IMR-90 (cell line): ENCODE measurements around the gene PRKCA. TPM values are rescaled to one million over a fixed set of nuclear protein-coding genes. Genes with fewer than 3 reads are reported as not detected.

ENCODE experiments used
- ATAC-seq: fragments of 200-7000 bp; cut with Tn5 transposase; 2 replicates; pipeline ENCODE4 v1.9.1; 2020; ENCODE audit warnings: low read depth, mild to moderate bottlenecking, moderate library complexity
- BruUV-seq: library from RNA; stranded (reverse); fragments of 400-500 nt; replicated peaks from 2 replicates; lab custom pipeline; 2021; lab: Mats Ljungman, UMichigan
- CTCF ChIA-PET: fragments of 300-600 bp; formaldehyde crosslinking; extraction: SDS; loops from one replicate; lab custom pipeline; 2021; ENCODE audit warnings: antibody characterized with exemption; lab: Yijun Ruan, JAX
- POLR2A ChIA-PET: fragments of 300-600 bp; sonication (Branson Sonifier 250); formaldehyde crosslinking; loops from one replicate; lab custom pipeline; 2022; ENCODE audit warnings: antibody characterized with exemption; ENCODE audit not compliant: unreplicated experiment; lab: Charles Lee
- DNase-seq: peaks from one replicate; pipeline ENCODE4 v3.0.0; 2013
- H2AFZ ChIP-seq: replicated peaks from 2 replicates; pipeline ENCODE3; 2013; ENCODE audit warnings: low read length, mild to moderate bottlenecking; ENCODE audit not compliant: poor library complexity
- H2AK5ac ChIP-seq: 2 replicates; pipeline ENCODE4 v1.6.1; 2013; ENCODE audit warnings: low read depth, low read length, inconsistent platforms
- H2AK9ac ChIP-seq: replicated peaks from 2 replicates; pipeline ENCODE3; 2013; ENCODE audit warnings: mild to moderate bottlenecking, low read depth, low read length, moderate library complexity; ENCODE audit not compliant: poor library complexity
- H2BK120ac ChIP-seq: 2 replicates; pipeline ENCODE4 v1.6.1; 2013; ENCODE audit warnings: low read depth, low read length, inconsistent platforms
- H2BK15ac ChIP-seq: 3 replicates; pipeline ENCODE4 v1.6.1; 2013; ENCODE audit warnings: low read depth, low read length, inconsistent platforms
- H2BK20ac ChIP-seq: 2 replicates; pipeline ENCODE4 v1.6.1; 2013; ENCODE audit warnings: low read depth, mild to moderate bottlenecking, inconsistent platforms, low read length, moderate library complexity
- H2BK5ac ChIP-seq: 2 replicates; pipeline ENCODE4 v1.6.1; 2013; ENCODE audit warnings: mild to moderate bottlenecking, low read depth, low read length, inconsistent platforms; ENCODE audit not compliant: poor library complexity, severe bottlenecking
- H3K14ac ChIP-seq: replicated peaks from 2 replicates; pipeline ENCODE4 v1.6.1; 2013; ENCODE audit warnings: low read depth, low read length, inconsistent platforms
- H3K18ac ChIP-seq: 2 replicates; pipeline ENCODE4 v1.6.1; 2013; ENCODE audit warnings: low read depth, low read length, control low read depth
- H3K23ac ChIP-seq: 2 replicates; pipeline ENCODE4 v1.6.1; 2013; ENCODE audit warnings: low read depth, low read length, inconsistent platforms
- H3K27ac ChIP-seq: 2 replicates; pipeline ENCODE4 v1.5.1; 2013; ENCODE audit warnings: mild to moderate bottlenecking, control low read depth, low read length; ENCODE audit not compliant: insufficient read depth
- H3K27me3 ChIP-seq: 2 replicates; pipeline ENCODE4 v1.6.1; 2013; ENCODE audit warnings: low read length; ENCODE audit not compliant: control insufficient read depth, insufficient read depth
- H3K36me3 ChIP-seq: 2 replicates; pipeline ENCODE4 v1.6.1; 2013; ENCODE audit warnings: low read length, mixed read lengths; ENCODE audit not compliant: control insufficient read depth, insufficient read depth
- H3K4ac ChIP-seq: 2 replicates; pipeline ENCODE4 v1.6.1; 2013; ENCODE audit warnings: low read depth, low read length, inconsistent platforms
- H3K4me1 ChIP-seq: 2 replicates; pipeline ENCODE4 v1.6.1; 2013; ENCODE audit warnings: low read length, mixed read lengths; ENCODE audit not compliant: control insufficient read depth, insufficient read depth
- H3K4me2 ChIP-seq: 2 replicates; pipeline ENCODE4 v1.6.1; 2013; ENCODE audit warnings: low read depth, mild to moderate bottlenecking, control low read depth, low read length, moderate library complexity
- H3K4me3 ChIP-seq: 2 replicates; pipeline ENCODE4 v1.5.1; 2013; ENCODE audit warnings: low read depth, mild to moderate bottlenecking, control low read depth, low read length, moderate library complexity; ENCODE audit not compliant: insufficient read depth
- H3K56ac ChIP-seq: 2 replicates; pipeline ENCODE4 v1.6.1; 2013; ENCODE audit warnings: low read length, inconsistent platforms; ENCODE audit not compliant: insufficient read depth; ENCODE audit errors: extremely low read depth
- H3K79me1 ChIP-seq, 2 experiments: 2 replicates each; pipeline ENCODE4 v1.6.1; 2013; ENCODE audit warnings: low read length in 2 of 2, inconsistent platforms in 1 of 2, low read depth in 1 of 2
- H3K9ac ChIP-seq: 2 replicates; pipeline ENCODE4 v1.6.1; 2013; ENCODE audit warnings: low read depth, low read length, control low read depth
- H3K9me1 ChIP-seq: 2 replicates; pipeline ENCODE4 v1.6.1; 2013; ENCODE audit warnings: low read length, inconsistent platforms; ENCODE audit not compliant: insufficient read depth
- H3K9me3 ChIP-seq: 2 replicates; pipeline ENCODE4 v1.6.1; 2013; ENCODE audit warnings: low read length; ENCODE audit not compliant: control insufficient read depth, insufficient read depth
- H4K20me1 ChIP-seq: 2 replicates; pipeline ENCODE4 v1.6.1; 2013; ENCODE audit warnings: low read length, inconsistent platforms; ENCODE audit not compliant: insufficient read depth
- H4K5ac ChIP-seq: 2 replicates; pipeline ENCODE4 v1.6.1; 2013; ENCODE audit warnings: mild to moderate bottlenecking, low read depth, low read length, control low read depth
- H4K8ac ChIP-seq, 2 experiments: 2 replicates each; pipeline ENCODE4 v1.6.1; 2013; ENCODE audit warnings: low read depth in 2 of 2, low read length in 2 of 2, control low read depth in 1 of 2, inconsistent platforms in 1 of 2
- H4K91ac ChIP-seq: 2 replicates; pipeline ENCODE4 v1.6.1; 2013; ENCODE audit warnings: low read depth, low read length, inconsistent platforms; ENCODE audit not compliant: insufficient read depth
- BHLHE40 ChIP-seq: fragments of 150-350 bp; IDR thresholded peaks from 2 replicates; pipeline ENCODE4 v1.6.1; 2016; ENCODE audit warnings: mild to moderate bottlenecking, low read depth, low read length
- CEBPB ChIP-seq: IDR thresholded peaks from 2 replicates; pipeline ENCODE4 v1.6.1; 2012; ENCODE audit warnings: low read depth, low read length, improper control_type of control experiment
- CHD1 ChIP-seq: IDR thresholded peaks from 2 replicates; pipeline ENCODE4 v1.6.1; 2012; ENCODE audit warnings: low read depth, low read length, improper control_type of control experiment
- CTCF ChIP-seq: conservative IDR thresholded peaks from 2 replicates; pipeline ENCODE4 v1.5.1; 2012; ENCODE audit warnings: mild to moderate bottlenecking, low read depth, low read length, improper control_type of control experiment
- ELK1 ChIP-seq: fragments of 150-350 bp; IDR thresholded peaks from 2 replicates; pipeline ENCODE4 v1.6.1; 2016; ENCODE audit warnings: low read depth, mild to moderate bottlenecking, low read length, moderate library complexity, borderline replicate concordance
- FOS ChIP-seq: fragments of 150-350 bp; IDR thresholded peaks from 2 replicates; pipeline ENCODE4 v1.6.1; 2016; ENCODE audit warnings: low read depth, low read length
- MAFK ChIP-seq: IDR thresholded peaks from 2 replicates; pipeline ENCODE4 v1.6.1; 2012; ENCODE audit warnings: low read depth, low read length, improper control_type of control experiment
- MAZ ChIP-seq: IDR thresholded peaks from 2 replicates; pipeline ENCODE4 v1.6.1; 2012; ENCODE audit warnings: low read depth, mild to moderate bottlenecking, low read length, improper control_type of control experiment, moderate library complexity, borderline replicate concordance
- MXI1 ChIP-seq: IDR thresholded peaks from 2 replicates; pipeline ENCODE4 v1.6.1; 2012; ENCODE audit warnings: low read depth, mild to moderate bottlenecking, low read length, moderate library complexity, borderline replicate concordance
- NFE2L2 ChIP-seq: fragments of 150-350 bp; IDR thresholded peaks from 2 replicates; pipeline ENCODE4 v1.6.1; 2016; ENCODE audit warnings: low read depth, mild to moderate bottlenecking, low read length
- RCOR1 ChIP-seq: IDR thresholded peaks from 2 replicates; pipeline ENCODE4 v1.6.1; 2012; ENCODE audit warnings: mild to moderate bottlenecking, low read length, improper control_type of control experiment; ENCODE audit not compliant: insufficient replicate concordance
- RFX5 ChIP-seq: IDR thresholded peaks from 2 replicates; pipeline ENCODE4 v1.8.0; 2012; ENCODE audit warnings: low read depth, mild to moderate bottlenecking, low read length, moderate library complexity
- SMC3 ChIP-seq: fragments of 150-350 bp; IDR thresholded peaks from 2 replicates; pipeline ENCODE4 v1.6.1; 2016; ENCODE audit warnings: low read depth, mild to moderate bottlenecking, antibody characterized with exemption, low read length, moderate library complexity
- USF2 ChIP-seq: fragments of 150-350 bp; IDR thresholded peaks from 2 replicates; pipeline ENCODE4 v1.6.1; 2017; ENCODE audit warnings: mild to moderate bottlenecking, antibody characterized with exemption, low read length, low read depth
- WGBS, 2 experiments: methylation state at CpG; one replicate each; pipeline versions ENCODE4 v1.1.5 to v1.1.7; 2013; ENCODE audit warnings: missing lambda C conversion rate in 2 of 2; ENCODE audit not compliant: insufficient read length in 1 of 2; ENCODE audit errors: extremely low coverage in 2 of 2; 5-methylcytosine and 5-hydroxymethylcytosine counted together
- dilution Hi-C: fragments of 300-500 bp; cut with HindIII; formaldehyde crosslinking; loops from one replicate; pipeline ENCODE4 v1.14.3; 2018; ENCODE audit warnings: low sequenced_read_pairs; ENCODE audit not compliant: unreplicated experiment
- in situ Hi-C: fragments of 300-500 bp; cut with MboI; formaldehyde crosslinking; loops from 3 replicates; pipeline ENCODE4 v1.14.3; 2019; ENCODE audit warnings: low sequenced_read_pairs, inconsistent platforms, mixed read lengths
- intact Hi-C: fragments of 100-400 bp; cut with micrococcal nuclease; formaldehyde crosslinking; loops from 2 replicates; pipeline ENCODE4 v1.10.0; 2022
- polyA plus RNA-seq, 3 experiments: library from polyadenylated mRNA; depleted of rRNA; stranded (reverse); fragments of >200 nt; gene quantifications; 2 replicates each; pipeline ENCODE4 v1.2.3, GENCODE V29; 2012; ENCODE audit warnings: low replicate concordance in 1 of 3
- total RNA-seq: library from RNA; depleted of rRNA; stranded (reverse); fragments of >200 nt; gene quantifications from 2 replicates; pipeline ENCODE4 v1.2.3, GENCODE V29; 2012

The PRKCA gene
- total and polyA plus RNA-seq, 2 of the 4 experiments (the other 2 are of a cell fraction) = 31.0 to 46.0 TPM

GRCh38 chr17:66739553-66739952 lies 437.1 kb downstream of the PRKCA start:
- Histone ChIP-seq H3K27me3 (no peaks in the 10 kb centered on the region), H3K4ac (no peak overlapping the region), H2BK120ac (no peak overlapping the region), H3K4me1 (no peaks in the 10 kb centered on the region), H2AK9ac (no peak overlapping the region), H3K4me2 (no peak overlapping the region), H2AK5ac (no peak overlapping the region), H3K14ac (no peak overlapping the region), H3K4me3 (no peak overlapping the region), H3K18ac (no peak overlapping the region), H4K91ac (no peak overlapping the region), H3K36me3 (peaks cover 50% of the 10 kb centered on the region), H3K56ac (no peak overlapping the region), H4K5ac (no peak overlapping the region), H4K20me1 (peaks cover 2% of the 10 kb centered on the region; the same call in 1 of the 2 replicates), H3K9me3 (no peaks in the 10 kb centered on the region), H4K8ac (no peak overlapping the region), H3K23ac (no peak overlapping the region), H2BK5ac (no peak overlapping the region), H3K9me1 (0 out of 2 replicates have a peak, but pooled peaks cover 2% of the 10 kb centered on the region), H3K79me1 (no peaks in the 10 kb centered on the region; a peak in 1 of 4 replicates), H2BK20ac (no peak overlapping the region), H2AFZ (no peak overlapping the region), H3K27ac (no peak overlapping the region), H3K9ac (no peak overlapping the region), H2BK15ac (no peak overlapping the region)
- no TSS peak for BruUV-seq
- CTCF ChIA-PET = no interaction called here
- ATAC-seq = no peak
- in situ Hi-C loops = no loop called here
- WGBS, 2 experiments = 72% methylated on average over 4 of the region's 8 CpGs; no CpG with 5 or more reads in 1 of the 2 experiments
- no peak for DNase-seq
- dilution Hi-C loops = no loop called here
- intact Hi-C loops = no loop called here
- POLR2A ChIA-PET = no interaction called here
- TF ChIP-seq BHLHE40 = no peak
- no peak for TF ChIP-seq MAFK
- TF ChIP-seq MXI1 = no peak
- no peak for TF ChIP-seq FOS
- no peak for TF ChIP-seq CHD1
- TF ChIP-seq MAZ = no peak
- no peak for TF ChIP-seq CTCF
- no peak for TF ChIP-seq USF2
- TF ChIP-seq RFX5 = no peak
- TF ChIP-seq ELK1 = no peak
- TF ChIP-seq RCOR1 = no peak
- no peak for TF ChIP-seq CEBPB
- TF ChIP-seq SMC3 = no peak
- TF ChIP-seq NFE2L2 = no peak
